Measurements from ENCODE around the gene CCDC97. TPM values are rescaled to one million over a fixed set of nuclear protein-coding genes. Genes with fewer than 3 reads are reported as not detected.
A peak's percentile ranks its signal among the peaks of the same experiment; 100 is the strongest.

The CCDC97 gene
- total and polyA plus RNA-seq, 2 of the 8 experiments (the other 6 are each of a cell fraction or from before 2014, with no cell fraction given): 19.8 to 27.1 TPM

GRCh38 chr19:41327076-41327575 lies 17.2 kb downstream of the CCDC97 start:
- H2BK5ac ChIP-seq (ENCODE audit: low read depth, low read length): peak overlapping the region; percentile 96; the same call in 1 of the 2 replicates
- H3K79me1 ChIP-seq (ENCODE audit: low read depth, low read length): no peaks in the 10 kb centered on the region
- no peak overlapping the region for H4K5ac ChIP-seq (ENCODE audit: insufficient read length, low read depth, low read length)
- peaks cover 0 to 6% of the 10 kb centered on the region in 2 experiments for H4K20me1 ChIP-seq (replicated peaks in 1 of 2; ENCODE audit: control insufficient read depth in 1 of 2, insufficient read depth in 2 of 2, low read length in 2 of 2)
- H3K4me1 ChIP-seq (replicated peaks in 1 of 4; ENCODE audit: control insufficient read depth in 3 of 4, insufficient read depth in 4 of 4, low read length in 3 of 4): peaks cover 15 to 32% (median 23%) of the 10 kb centered on the region in 4 experiments
- H3K4ac ChIP-seq (replicated peaks; ENCODE audit: insufficient read length, low read depth, low read length): no peak overlapping the region
- no peak overlapping the region for H2AFZ ChIP-seq (ENCODE audit: low read length)
- peaks cover 17% of the 10 kb centered on the region for H3K23me2 ChIP-seq (ENCODE audit: low read depth, low read length)
- ChIA-PET POLR2A (ENCODE audit: partially characterized antibody) (interaction anchor here (1.0 to 12.6 kb wide), 8 partner anchors 14 to 63 kb away, joined by 3 to 137 read pairs (median 4); partner anchors contain the start of genes B9D2, CCDC97 and HNRNPUL1), CTCF (ENCODE audit: partially characterized antibody) (interaction anchor here (1.0 to 1.6 kb wide), 2 partner anchors 19 to 39 kb away, joined by 3 to 5 read pairs; no protein-coding TSS in a partner anchor)
- WGBS, 2 experiments (ENCODE audit: extremely low coverage in 1 of 2, insufficient coverage in 1 of 2, insufficient read length in 1 of 2, insufficient replicate concordance in 2 of 2, low coverage in 1 of 2, low lambda C conversion rate in 2 of 2, missing lambda C conversion rate in 1 of 2): 37% methylated on average over 12 of the region's 13 CpGs; no CpG with 5 or more reads in 1 of the 2 experiments
- H3K23ac ChIP-seq (ENCODE audit: insufficient read length): no peak overlapping the region
- peak overlapping the region; percentile 90 for H3K18ac ChIP-seq (ENCODE audit: extremely low read depth, low read length)
- no peak overlapping the region; the same call in 1 of the 2 replicates for H4K8ac ChIP-seq (ENCODE audit: extremely low read depth, insufficient read depth, low read length)
- H3K14ac ChIP-seq (ENCODE audit: insufficient read length): no peak overlapping the region
- peaks cover 0 to 9% (median 0%) of the 10 kb centered on the region in 4 experiments; a peak in 3 of 7 replicates for H3K27me3 ChIP-seq (replicated peaks in 1 of 4; ENCODE audit: control insufficient read depth in 3 of 4, extremely low read depth in 1 of 4, insufficient read depth in 3 of 4, low read length in 3 of 4)
- H3K27ac ChIP-seq (ENCODE audit: low read depth, low read length): no peak overlapping the region
- DNase-seq (ENCODE audit: low read depth in 1 of 2, low spot score in 2 of 2) (no peak), FAIRE-seq (no peak)
- peak overlapping the region; percentile 61 to 98 for H3K4me2 ChIP-seq (ENCODE audit: insufficient read depth in 1 of 2, low read depth in 2 of 2, low read length in 2 of 2)
- TF ChIP-seq SIN3A (conservative IDR thresholded peaks at IDR 0.05 in 1 of 2, IDR thresholded peaks at IDR 0.05 in 1 of 2; ENCODE audit: low read depth in 1 of 2, low read length in 2 of 2) (peak in 1 of 2 experiments; percentile 3; a peak in 1 of 4 replicates), ATF2 (IDR thresholded peaks at IDR 0.05; ENCODE audit: low read length) (no peak)
- H2AK5ac ChIP-seq (ENCODE audit: low read depth, low read length): 0 out of 2 replicates have a peak overlapping the region, but pooled peaks have one; percentile 82
- H4K91ac ChIP-seq (replicated peaks; ENCODE audit: insufficient read length, low read length): peak overlapping the region; percentile 98
- H3K79me2 ChIP-seq (ENCODE audit: control insufficient read depth in 1 of 2, insufficient read depth in 2 of 2, low read length in 2 of 2): no peaks in the 10 kb centered on the region
- H3K4me3 ChIP-seq (ENCODE audit: extremely low read depth in 1 of 4, insufficient read depth in 2 of 4, low read depth in 3 of 4, low read length in 4 of 4): peak overlapping the region; percentile 8 to 54 (median 21); a peak in 6 of 8 replicates
- no peak overlapping the region for H2BK120ac ChIP-seq (replicated peaks; ENCODE audit: low read depth, low read length)
- H3K36me3 ChIP-seq (ENCODE audit: control insufficient read depth in 2 of 4, insufficient read depth in 4 of 4, low read length in 3 of 4): no peaks in the 10 kb centered on the region; a peak in 3 of 8 replicates
- H2BK12ac ChIP-seq (ENCODE audit: low read depth, low read length): peak overlapping the region; percentile 95; the same call in 1 of the 2 replicates
- H3K9ac ChIP-seq (replicated peaks in 1 of 4; ENCODE audit: extremely low read depth in 1 of 4, low read depth in 3 of 4, low read length in 3 of 4): no peak overlapping the region
- no peaks in the 10 kb centered on the region for H3K9me3 ChIP-seq (ENCODE audit: insufficient read depth in 2 of 2, low read depth in 1 of 2, low read length in 1 of 2)
- peak overlapping the region; percentile 97; the same call in 1 of the 2 replicates for H2BK15ac ChIP-seq (ENCODE audit: low read length)
- H2BK20ac ChIP-seq (ENCODE audit: low read length): peak overlapping the region; percentile 93; the same call in 1 of the 2 replicates
- H3K56ac ChIP-seq (replicated peaks; ENCODE audit: insufficient read length, low read depth, low read length): no peak overlapping the region

Data from H1 (cell line).